HG03342 (cell line): ENCODE data around the gene LTBP3.
"Not testable (repeated sequence)": the region's sequence is repeated elsewhere in the genome, so short reads cannot be mapped to it uniquely, and the experiment has no call there.

Experiments used
- ATAC-seq: cut with Tn5 transposase; IDR thresholded peaks from one replicate; pipeline ENCODE4 v1.9.1; 2021; ENCODE audit warnings: mild to moderate bottlenecking, moderate library complexity; ENCODE audit not compliant: unreplicated experiment

LTBP3 gene

DNA sequence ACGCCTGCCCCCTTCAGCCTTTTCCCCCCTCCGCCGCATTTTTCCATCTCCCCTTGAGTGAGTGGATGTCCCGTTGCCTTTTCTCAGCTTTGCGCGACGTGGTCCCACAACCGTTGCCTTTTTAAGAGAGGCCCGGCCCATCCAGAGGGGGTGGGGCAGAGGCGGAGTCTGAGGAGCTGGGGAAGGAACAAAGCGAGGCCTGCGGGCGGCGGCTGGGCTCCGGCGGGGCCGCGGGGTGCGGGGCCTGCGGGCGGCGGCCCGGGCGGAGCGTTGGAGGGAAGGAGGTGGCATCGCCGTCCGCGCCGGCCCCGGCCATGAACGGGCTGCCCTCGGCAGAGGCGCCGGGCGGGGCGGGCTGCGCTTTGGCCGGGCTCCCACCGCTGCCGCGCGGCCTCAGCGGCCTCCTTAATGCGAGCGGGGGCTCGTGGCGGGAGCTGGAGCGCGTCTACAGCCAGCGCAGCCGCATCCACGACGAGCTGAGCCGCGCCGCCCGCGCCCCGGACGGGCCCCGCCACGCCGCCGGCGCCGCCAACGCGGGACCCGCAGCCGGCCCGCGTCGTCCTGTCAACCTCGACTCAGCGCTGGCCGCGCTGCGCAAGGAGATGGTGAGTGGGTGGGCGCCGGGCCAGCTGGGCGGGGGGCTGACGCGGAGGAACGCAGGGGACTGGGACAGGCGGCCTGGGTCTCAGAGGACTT, 14.3 kb upstream of the LTBP3 start, which contains the start of gene FAM89B:
Gene FAM89B, plus strand, starts transcription at position 183 of the 696 bp plus-strand sequence. Its CDS starts 132 bp downstream, at position 315.
- ATAC-seq = no peak

DNA sequence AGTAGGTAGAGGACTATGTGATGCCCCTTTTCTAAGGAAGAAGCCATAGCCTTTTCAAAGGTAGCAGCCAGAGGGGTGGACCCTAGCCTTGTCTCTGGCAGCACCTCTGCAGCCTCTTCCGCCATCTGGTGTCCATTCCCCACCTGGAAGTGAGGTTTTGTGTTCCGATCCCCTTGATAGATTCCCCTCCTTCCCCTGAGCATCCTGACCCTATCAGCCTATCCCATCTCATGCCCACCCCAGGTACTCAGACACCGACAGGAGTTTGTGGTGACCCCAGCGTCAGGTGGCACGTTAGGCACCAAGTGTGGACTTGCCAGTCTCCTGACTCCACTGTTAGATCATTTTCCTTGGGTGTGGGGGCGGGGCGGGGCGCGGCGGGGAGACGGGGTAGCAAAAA, 13.8 kb upstream of the LTBP3 start:
- no peak for ATAC-seq

DNA sequence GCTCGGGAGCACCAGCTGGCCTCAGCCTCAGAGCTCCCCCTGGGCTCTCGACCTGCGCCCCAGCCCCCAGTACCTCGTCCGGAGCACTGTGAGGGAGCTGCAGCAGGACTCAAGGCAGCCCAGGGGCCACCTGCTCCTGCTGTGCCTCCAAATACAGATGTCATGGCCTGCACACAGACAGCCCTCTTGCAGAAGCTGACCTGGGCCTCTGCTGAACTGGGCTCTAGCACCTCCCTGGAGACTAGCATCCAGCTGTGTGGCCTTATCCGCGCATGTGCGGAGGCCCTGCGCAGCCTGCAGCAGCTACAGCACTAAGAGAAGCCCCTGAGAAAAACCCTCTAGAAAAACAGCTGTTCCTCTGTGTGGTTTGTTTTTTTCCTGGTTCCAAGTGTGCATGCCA, 13.3 kb upstream of the LTBP3 start:
- no peak for ATAC-seq

DNA sequence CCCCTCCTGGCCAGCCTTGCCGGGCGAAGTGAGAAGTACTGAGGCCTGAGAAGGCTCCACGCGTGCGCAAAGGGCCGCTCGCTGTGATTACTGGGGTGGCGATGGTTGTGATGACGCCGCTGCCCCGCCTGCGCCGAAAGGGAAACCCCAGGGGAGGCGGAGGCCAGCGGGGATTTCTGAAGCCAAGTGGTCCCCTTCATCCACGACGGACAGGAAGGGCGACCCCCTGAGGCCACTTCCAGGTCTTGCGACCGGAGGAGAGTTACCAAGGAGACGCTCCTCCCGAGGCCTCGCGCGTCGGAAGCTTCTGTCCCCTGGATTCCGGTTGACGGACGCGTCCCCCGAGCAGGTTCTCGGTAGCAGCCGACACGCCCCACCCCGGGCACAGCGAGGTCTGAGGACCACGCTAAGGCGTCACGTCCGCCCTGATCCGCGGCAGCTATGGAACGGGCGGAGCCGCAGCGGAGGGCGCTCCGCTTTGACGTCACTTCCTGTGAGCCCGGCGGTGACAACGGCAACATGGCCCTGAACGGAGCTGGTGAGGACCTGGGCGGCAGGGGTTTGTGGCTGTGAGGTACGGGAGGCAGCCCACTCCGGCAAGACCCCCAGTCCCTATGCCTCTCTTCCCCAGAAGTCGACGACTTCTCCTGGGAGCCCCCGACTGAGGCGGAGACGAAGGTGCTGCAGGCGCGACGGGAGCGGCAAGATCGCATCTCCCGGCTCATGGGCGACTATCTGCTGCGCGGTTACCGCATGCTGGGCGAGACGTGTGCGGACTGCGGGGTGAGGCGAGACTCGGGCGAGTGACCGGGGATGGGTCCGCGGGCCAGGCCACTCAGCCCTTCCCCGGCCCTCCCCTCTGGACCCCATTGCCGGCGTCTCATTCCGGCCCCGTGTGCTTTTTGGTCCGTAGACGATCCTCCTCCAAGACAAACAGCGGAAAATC, 12.1 kb upstream of the LTBP3 start, which contains the start of gene ZNRD2:
Gene ZNRD2, plus strand, starts transcription at position 505 of the 946 bp plus-strand sequence. Its CDS starts 15 bp downstream, at position 520.
- ATAC-seq = peak; percentile 47

DNA sequence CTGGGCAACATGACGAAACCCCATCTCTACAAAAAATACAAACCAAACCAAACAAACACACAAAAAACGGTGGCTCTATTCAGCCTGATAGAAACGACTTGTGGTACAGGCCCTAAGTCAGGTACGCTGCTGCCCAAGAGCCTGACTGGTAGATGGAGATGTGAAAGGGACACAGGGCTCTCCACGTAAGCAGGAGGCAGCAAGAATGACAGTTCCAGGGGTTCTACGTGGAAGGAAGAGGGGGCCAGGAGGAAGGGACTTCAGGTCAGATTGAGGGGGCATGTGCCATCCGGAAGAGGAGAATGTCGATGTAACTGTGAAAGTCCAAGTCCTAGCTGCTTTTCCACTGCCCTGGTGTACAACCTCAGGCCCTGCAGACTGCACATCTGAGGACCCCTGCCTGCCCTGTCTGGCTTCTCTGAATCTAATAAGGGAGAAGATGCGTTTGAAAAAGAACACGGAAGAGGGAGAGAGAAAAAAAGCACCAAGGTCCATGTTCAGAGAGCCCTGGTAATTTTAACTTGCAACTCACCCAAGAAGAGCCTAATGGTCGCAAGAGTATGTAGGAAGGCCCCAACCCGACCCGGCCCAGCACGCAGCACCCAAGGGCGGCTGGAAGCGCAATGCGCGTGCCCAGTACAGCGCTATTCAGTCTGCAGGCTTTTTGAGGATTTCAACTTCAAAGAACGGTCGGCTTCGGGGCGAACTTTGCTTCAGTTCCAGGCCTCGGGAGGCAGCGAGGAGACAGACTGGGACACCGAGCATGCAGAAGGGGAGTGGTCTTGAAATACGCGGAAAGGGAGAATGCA, 11.2 kb upstream of the LTBP3 start:
- no peak for ATAC-seq

DNA sequence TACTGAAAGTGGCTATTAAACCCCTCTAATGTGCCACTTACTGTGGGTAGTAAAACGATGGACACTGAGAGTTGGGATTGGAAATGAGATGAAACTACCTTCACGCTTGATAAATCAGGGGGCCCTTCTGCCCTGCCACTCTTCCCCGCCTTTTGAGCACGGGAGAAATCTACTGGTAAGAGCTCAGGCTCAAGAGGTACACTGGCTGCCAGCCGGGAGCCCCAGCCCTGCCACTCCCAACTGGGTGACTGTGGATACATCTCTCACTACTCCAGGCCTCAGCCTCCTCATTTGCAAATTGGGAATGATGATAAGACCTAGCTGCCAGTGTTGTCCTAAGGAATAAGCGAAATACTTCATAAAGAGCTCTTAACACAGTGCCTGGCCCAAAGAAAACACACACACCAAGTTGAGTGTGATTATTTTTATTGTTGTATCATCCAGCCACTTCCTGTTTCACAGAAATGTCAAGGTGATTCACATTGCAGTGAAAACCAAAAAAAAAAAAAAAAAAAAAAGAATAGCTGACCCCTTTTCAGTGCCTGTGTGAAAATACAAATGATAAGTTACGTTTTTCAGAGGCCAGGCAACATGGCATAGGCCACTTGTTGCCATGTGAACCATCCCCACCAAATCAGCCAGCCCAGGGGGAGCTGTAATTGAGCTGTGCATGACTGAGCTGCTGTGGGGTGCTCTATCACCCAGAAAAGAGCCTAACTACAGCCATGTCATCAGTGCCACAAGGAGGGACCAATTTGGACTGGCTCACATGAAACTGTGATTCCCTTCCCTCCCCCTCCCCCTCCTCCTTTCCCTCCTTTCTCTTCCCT, 7.7 kb upstream of the LTBP3 start:
- no peak for ATAC-seq

DNA sequence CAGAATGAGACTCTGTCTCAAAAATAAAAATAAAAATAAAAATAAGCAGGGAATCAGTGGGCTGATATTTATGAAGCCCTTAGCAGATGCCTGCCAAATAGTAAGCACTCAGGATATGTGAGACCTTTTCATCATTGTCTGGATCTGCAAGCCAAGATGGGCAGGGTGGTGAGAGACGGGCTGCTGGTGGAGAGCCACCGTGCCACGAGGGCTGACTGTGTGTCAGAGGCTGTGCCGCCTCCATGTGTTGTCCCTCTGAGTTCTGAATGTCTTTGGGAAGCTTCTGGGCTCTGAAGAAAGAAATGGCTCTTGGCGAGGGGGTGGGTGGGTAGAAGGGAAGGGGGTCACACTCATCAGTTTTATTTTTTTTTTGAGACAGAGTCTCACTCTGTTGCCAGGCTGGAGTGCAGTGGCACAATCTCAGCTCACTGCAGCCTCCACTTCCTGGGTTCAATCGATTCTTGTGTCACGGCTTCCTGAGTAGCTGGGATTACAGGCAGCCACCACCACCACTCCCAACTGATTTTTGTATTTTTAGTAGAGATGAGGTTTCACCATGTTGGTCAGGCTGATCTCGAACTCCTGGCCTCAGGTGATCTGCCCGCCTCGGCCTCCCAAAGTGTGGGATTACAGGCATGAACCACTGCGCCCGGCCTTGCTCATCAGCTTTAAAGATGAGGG, 6.9 kb upstream of the LTBP3 start:
- ATAC-seq = not testable (repeated sequence)

DNA sequence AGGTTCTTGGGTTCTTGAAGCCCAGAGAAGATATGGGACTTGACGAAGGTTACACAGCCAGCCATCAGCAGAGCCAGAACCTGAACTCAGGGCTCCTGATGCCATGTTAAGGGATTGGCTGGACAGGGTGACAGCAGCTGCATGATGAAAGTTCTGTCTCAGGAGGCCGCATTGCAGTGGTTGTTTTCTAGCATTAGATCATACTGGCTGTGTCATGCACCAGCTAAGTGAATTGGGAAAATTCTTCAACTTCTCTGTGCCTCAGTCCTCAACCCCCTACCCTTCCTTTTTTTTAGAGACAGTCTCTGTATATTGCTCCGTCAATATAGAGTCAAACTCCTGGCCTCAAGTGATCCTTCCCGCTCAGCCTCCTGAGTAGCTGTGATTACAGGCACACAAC, 5.4 kb upstream of the LTBP3 start:
- ATAC-seq = no peak

DNA sequence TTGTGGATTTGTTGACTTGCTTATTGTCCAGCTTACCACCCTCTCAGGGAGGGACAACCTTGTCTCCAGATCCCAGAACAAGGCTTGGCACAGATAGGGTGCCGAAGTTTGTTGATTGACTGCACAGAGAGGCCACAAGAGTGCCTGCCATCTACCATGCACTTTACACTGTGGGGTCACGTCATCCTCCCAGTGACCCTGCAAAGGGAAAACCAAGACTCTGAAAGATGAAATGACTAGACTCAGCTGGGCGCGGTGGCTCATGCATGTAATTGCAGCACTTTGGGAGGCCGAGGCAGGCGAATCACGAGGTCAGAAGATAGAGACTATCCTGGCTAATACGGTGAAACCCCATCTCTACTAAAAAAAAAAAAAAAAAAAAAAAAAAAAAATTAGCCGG, 4.6 kb upstream of the LTBP3 start:
- no peak for ATAC-seq

DNA sequence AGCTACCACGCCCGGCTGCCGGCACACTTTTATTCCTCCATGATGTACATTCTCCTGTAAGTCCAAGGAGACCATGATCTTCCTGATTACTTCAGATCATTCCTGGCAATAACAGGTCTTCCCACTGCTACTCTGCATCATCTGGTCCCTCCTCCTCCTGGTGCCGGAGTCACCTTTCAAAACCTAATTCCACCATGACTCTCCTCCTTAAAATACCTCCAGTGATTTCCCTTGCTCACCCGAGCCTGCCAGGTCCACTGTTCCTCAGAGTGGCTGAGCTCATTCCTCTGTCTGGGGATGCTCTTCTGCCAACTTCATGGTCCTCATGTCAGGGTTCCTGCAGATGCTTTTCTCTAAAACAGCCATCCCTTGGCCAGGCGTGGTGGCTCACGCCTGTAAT, 3.9 kb upstream of the LTBP3 start:
- ATAC-seq = no peak

DNA sequence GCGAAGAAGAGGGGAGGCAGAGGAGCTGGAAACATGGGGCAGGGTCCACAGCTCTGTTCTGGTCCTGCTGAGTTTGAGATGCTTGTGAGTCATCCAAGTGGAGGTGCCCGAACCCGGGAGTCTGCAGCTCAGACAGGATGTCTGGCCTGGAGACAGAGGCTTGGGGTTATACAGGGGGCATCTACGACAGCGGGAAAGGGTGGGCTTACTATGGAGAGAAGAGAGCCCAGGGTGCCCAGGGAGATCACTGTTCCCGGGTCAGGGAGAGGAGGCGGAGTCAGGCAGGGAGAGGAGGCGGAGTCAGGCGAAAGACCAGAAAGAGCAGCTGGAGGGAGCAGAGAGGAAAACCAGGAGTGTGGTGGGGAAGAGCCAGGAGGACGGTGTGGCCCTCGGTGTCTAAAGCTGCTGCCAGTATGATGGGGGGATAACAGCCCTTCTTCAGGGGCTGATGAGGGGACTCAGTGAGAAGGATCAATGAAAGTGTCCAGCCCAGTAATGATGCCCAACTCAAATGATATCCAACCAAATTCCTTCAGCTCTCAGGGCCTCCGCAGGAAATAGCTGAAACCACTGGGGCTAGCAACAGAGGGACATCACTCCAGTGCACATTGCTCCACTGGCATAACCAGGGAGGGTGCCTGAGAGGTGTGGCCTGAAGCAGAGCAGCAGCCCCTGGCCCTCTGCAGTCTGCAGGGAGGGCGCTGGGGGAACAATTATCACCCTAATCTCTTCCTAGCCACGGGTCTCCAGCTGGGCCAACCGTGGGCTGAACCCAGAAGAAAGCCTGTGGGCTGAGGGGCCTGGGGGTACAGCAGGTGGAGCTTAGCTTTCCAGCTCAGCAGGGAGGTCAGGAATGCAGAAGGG, 2.6 kb upstream of the LTBP3 start:
- ATAC-seq = no peak

DNA sequence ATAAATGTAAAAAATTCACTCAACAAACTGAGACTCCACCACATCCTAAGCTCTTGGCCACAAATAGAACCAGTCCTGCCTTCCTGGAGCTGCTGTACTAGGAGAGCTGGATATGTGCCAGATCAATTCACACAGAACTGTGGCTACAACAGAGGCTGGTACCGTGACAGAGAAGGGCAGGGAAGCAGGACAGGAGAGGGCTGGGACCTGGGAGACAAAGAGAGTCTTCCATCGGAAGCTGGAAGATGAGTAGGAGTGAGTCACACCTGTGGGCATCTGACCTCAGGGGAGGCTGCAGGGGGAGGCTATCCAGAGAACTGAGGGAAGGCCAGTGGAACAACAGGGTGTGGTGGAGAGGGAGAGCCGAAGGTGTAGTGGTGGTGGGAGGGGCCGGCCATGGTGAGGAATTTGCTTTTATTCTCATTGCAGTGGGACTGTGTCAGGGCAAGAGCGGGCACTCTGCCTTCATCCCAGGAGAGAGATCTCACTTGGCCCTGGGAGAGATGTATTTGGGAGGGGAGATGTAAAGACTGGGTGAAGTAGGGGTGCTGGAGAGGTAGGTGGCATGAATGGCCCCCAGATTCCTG, 1.9 kb upstream of the LTBP3 start:
- ATAC-seq = no peak

DNA sequence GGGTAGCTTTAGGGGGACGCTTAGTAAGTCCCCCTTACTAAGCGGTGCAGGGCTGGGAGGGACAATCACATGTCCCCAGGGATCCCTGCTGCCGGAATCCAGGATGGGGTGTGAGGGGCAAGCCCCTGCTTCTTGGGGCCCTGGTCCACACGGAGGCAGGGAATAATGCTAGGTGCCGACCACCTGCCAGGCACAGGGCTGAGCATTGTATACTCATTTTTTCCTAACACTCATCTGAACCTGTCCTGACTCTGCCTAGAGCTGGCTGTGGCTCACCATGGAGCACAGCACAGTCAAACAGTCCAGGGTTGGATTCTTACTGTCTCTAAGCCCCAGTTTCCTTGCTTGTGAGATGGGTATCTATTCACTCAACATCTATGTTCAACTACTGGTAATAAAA, 1.4 kb upstream of the LTBP3 start:
- ATAC-seq = no peak

DNA sequence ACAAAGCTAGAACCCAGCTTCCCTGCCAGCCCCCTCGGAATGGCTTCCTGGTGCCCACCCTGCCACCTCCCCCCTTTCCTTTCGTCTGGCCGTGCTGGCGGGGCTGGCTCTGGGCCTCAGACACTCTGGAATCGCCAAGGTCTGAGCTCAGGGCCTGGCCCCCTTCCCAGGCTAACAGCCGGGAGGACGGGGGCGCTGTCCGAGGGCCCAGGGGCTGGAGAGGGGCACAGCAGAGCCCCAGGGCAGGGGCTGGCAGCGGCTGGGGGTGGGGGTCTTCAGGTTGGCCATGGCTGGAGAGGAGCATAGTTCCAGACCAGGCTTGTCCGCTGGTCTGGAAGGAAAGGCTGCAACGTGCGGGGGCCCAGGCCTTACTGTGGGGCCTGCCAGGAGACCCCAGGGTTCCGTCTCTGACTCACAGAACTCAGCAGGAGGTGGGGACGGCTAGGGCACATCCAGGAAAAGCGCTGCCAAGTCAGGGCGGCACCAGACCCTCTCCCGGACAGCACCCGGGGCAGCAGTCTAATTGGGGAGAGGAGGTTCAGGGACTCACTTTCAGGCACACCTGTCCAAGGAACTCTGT, 861 bp upstream of the LTBP3 start:
- ATAC-seq = no peak

DNA sequence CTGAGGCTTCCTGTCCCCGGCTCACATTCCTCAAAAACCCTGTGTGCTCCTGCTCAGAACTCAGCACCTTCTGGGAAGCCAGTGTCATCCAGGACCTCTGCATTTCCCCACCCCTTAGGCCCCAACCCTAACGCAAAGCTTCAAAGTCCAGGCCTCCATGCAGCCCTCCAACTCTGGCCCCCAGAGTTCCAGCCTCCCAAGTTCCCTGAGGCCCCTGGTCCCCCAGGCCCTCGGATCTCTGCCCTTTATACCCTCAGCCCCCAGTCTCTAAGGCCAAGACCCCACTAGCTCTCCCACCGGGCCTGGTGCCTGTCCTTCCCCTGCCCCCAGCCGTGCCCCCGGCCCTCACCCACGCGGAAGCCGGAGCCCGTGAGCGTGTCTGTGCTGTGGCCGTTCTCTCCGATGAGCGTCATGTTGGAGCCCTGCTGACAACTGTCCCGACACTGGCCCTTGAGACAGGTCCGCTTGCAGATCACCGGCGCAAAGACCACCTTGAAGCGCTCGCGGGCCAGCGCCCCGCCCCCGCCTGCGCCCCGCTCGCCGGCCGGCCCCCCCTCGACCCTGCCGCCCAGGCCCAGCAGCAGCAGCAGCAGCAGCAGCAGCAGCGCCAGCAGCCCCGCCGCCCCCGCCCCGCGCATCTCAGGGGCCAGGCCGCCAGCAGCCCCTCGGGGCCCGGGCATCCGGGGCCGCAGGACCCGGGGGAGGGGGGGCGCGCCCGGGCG, 718 bp downstream of the LTBP3 start:
- ATAC-seq = no peak

DNA sequence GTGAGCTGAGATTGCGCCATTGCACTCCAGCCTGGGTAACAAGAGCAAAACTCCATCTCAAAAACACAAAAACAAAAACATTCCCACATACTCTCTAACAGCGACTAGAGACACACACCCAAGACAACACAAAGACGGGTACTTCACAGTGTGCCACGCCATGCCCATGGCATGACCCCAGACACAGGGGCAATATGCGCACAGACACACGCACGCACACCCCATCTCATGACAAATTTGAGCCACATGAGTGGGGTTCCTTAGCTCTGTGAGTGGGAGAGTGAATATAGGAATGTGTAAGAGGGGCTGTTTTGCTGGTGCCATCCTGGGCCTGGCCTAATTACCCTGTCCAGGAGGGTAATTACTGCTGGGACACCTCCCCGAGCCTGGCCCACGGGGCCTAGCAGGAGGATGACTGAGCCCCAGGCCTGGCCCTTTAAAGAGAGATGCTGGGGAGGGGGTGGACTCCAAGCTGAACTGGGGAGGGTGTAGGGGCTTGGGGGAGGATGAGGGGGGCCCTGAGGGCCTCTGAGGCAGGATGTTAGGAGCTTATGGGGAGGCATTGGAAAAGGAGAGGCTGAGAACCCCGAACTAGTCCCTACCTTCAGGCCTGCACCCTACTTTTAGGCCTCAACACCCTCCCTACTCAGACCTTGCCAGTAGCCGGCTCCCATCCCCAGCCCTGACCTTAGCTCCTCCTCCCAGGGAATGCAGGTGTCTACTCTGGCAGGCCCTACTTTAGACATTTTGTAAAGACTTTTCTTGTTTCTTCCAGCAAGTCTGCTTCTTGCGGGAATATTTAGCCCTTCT, 1.5 kb downstream of the LTBP3 start:
- ATAC-seq = no peak
